LNCAP (cell line): ENCODE data around the gene SCAMP3.

Experiments
- TF ChIP-seq, protein P1 (sequence below): fragments of 450-650 bp; IDR thresholded peaks from 2 replicates; pipeline ENCODE4 v1.5.1; 2017; ENCODE audit warnings: mild to moderate bottlenecking

Gene SCAMP3

DNA sequence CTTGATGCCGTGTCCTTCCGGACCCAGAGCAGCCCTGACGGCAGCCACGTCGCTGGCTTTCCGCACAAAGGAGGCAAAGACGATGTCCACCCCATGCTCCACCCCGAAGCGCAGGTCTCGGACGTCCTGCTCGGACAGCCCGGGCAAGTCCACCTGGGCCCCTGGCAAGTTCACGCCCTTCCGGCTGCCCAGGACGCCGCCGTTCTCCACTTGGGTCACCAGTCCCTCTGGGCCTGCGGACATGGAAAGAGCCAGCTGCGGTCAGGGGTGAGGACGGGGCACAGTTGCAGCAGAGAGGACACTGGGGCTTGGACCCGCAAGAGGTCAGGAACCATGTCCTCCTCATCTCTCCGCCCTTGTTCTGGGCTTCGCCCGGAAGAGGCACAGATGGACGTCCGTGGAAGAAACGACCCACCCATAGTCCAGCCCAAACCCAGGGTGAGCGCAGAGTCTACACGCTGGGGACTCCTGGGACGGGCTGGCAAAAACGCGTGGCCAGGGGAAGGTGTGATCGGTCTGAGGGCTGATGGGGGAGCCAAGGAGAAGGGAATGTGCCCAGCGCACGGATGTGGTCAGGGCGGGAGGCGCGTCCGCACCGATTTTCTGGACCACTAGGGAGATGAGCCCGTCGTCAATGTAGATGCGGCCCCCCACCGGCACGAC, 32.5 kb upstream of the SCAMP3 start:
- TF ChIP-seq, protein P1, sequence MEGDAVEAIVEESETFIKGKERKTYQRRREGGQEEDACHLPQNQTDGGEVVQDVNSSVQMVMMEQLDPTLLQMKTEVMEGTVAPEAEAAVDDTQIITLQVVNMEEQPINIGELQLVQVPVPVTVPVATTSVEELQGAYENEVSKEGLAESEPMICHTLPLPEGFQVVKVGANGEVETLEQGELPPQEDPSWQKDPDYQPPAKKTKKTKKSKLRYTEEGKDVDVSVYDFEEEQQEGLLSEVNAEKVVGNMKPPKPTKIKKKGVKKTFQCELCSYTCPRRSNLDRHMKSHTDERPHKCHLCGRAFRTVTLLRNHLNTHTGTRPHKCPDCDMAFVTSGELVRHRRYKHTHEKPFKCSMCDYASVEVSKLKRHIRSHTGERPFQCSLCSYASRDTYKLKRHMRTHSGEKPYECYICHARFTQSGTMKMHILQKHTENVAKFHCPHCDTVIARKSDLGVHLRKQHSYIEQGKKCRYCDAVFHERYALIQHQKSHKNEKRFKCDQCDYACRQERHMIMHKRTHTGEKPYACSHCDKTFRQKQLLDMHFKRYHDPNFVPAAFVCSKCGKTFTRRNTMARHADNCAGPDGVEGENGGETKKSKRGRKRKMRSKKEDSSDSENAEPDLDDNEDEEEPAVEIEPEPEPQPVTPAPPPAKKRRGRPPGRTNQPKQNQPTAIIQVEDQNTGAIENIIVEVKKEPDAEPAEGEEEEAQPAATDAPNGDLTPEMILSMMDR = no peak

DNA sequence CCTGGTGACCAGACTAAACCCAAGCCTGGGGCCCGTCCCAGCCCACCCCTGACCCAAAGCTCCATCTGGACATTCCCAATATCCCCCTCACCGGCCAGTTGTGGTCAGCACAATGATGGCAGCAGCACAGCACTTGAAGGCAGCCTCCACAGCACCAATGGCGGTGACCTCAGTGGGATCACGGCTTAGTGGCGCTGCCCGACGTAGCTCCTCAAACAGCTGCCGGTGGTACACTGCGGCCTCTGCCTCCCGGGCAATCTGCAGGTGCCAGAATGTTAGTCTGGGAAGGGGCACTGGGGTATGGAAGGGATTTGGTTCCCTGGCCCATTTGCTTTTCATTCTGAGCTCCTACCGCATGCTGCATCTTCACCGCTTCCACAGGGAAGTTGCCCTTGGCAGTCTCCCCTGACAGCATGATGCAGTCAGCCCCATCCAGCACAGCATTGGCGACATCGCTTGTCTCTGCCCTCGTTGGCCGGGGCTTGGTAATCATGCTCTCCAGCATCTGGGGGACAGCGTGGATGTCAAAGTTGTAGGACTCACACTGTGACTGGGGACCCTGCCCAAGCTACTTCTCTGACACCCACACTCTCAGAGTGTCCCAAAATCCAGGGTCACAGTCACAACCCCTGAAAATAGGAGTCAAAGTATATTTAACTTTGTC, 31.1 kb upstream of the SCAMP3 start:
- TF ChIP-seq, protein P1 = no peak

DNA sequence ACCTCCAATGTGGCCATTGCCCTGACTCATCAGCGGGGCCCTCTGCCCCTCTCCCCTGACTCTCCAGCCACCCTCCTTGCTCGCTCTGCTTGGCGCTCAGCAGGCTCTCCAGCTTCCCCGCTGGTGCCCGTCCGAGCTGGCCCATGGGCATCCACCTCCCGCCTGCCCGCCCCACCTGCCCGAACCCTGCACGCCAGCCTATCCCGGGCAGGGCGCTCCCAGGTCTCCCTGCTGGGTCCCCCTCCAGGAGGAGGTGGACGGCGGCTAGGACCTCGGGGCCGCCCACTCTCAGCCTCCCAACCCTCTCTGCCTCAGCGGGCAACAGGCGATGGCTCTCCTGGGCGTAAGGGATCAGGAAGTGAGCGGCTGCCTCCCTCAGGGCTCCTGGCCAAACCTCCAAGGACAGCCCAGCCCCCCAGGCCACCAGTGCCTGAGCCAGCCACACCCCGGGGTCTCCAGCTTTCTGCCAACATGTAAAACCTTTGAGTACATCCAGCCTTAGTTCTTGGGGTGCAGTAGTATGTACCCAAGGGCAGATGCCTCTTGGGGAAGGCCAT, 25.9 kb upstream of the SCAMP3 start:
- TF ChIP-seq, protein P1 = no peak

DNA sequence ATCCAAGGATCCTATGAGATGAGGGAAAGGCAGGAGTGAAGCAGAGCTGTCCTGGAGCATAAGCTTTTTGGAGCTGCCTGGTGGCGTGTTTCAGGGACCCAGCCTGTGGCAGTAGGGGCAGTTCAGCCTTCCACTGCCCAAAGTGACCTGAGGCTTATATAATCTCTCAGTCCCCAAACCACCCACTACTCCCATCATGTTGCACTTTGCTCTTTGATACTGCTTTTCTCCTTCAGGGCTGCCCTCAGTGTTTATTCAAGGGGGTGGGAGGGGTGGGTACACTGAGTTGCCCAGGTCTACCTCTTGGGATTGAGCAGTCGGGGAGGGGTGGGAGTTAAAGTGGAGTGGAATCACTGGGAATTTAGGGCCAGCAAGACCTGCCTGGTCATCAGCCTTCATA, 24.4 kb upstream of the SCAMP3 start:
- TF ChIP-seq, protein P1 = no peak

DNA sequence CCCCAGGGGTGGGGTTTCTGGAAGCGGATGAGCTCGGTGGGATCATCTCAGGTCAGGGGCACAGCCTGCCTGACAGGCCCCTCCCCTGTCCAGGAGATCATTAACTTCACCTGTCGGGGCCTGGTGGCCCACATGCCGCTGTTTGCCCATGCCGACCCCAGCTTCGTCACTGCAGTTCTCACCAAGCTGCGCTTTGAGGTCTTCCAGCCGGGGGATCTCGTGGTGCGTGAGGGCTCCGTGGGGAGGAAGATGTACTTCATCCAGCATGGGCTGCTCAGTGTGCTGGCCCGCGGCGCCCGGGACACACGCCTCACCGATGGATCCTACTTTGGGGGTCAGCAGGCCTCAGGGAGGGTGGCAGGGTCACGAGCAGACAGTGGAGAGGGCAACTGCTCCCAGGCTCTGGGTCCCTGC, 23.5 kb upstream of the SCAMP3 start:
- TF ChIP-seq, protein P1 = no peak

DNA sequence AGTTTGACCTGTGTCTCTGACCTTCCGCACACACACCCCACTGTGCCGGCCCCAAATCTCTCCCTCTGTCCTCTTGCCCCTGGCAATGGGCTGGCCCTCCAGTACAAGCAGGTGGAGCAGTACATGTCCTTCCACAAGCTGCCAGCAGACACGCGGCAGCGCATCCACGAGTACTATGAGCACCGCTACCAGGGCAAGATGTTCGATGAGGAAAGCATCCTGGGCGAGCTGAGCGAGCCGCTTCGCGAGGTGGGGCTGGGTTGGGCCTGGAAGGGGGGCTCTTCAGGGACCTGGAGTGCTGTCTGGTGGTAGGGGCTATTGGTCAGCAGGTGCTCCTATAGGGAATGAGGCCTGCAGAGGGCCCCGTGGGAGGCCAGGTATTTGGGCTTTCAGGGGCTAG, 22.9 kb upstream of the SCAMP3 start:
- TF ChIP-seq, protein P1 = no peak

DNA sequence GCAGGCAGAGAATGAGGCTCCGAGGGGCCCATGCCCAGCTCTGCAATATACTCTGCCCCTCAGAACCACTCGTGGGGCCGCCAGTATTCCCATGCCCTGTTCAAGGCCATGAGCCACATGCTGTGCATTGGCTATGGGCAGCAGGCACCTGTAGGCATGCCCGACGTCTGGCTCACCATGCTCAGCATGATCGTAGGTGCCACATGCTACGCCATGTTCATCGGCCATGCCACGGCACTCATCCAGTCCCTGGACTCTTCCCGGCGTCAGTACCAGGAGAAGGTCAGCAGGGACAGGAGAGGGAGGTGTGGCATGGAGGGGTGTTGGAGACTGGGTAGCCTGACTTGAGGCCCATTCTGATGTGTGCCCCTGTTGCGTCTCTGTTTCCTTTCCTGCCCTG, 22.3 kb upstream of the SCAMP3 start:
- TF ChIP-seq, protein P1 = no peak
